Stimulated activated CD4-positive, alpha-beta T cell treated with anti-CD3 and anti-CD28 coated beads, TNF-alpha, amount 100 ng/mL, for 4 hours (primary cell): ENCODE data around the gene OR10R2.

ENCODE experiments used
- DNase-seq, 3 experiments: peaks; one replicate each; pipeline ENCODE4 v3.0.0-alpha.2; 2020; ENCODE audit warnings: low read depth in 3 of 3

Gene OR10R2

GRCh38 chr1:158527190-158527815 lies 55.3 kb downstream of the OR10R2 start:
- DNase-seq = no peak
